Fibroblast of the conjunctiva (primary cell): ENCODE data around the gene BCDIN3D.

ENCODE experiments used
- DNase-seq: peaks from one replicate; pipeline ENCODE4 v3.0.0-alpha.2; 2010; ENCODE audit warnings: low read depth

BCDIN3D gene

DNA sequence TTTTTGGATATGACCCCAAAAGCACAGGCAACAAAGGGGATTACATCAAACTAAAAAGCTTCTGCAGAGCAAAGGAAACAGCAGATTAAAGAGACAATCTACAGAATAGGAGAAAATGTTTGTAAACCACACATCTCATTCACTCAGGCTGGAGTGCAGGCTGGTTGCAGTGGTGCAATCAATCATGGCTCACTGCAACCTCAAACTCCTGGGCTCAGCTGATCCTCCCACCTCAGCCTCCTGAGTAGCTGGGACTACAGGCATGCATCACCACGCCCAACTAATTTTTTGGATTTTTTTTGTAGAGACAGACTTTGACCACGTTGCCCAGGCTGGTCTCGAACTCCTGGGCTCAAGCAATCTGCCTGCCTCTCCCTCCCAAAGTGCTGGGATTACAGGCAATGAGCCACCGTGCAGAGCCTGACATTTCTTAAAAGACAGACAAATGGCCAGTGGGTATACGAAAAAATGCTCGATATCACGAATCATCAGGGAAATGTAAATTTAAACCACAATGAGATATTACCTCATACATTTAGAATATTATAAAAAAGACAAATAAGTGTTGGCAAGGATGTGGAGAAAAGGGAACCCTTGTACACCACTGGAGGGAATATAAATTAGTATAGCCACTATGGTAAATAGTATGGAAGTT, 24.5 kb downstream of the BCDIN3D start:
- no peak for DNase-seq

DNA sequence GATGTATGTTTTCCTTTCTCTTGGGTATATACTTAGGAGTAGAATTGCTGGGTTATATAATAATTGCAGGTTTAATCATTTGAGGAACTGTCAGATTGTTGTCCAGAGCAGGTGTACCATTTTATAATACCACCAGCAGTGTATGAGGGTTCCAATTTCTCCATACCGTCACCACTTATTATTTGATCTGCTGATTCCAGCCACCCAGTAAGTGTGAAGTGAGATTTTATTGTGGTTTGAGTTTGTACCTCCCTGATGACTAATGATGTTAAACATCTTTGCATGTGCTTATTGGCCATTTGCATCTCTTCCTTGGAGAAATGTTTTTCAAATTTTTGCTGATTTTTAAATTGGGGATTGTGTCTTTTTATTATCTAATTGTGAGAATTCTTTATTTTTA, 29.8 kb downstream of the BCDIN3D start:
- no peak for DNase-seq

DNA sequence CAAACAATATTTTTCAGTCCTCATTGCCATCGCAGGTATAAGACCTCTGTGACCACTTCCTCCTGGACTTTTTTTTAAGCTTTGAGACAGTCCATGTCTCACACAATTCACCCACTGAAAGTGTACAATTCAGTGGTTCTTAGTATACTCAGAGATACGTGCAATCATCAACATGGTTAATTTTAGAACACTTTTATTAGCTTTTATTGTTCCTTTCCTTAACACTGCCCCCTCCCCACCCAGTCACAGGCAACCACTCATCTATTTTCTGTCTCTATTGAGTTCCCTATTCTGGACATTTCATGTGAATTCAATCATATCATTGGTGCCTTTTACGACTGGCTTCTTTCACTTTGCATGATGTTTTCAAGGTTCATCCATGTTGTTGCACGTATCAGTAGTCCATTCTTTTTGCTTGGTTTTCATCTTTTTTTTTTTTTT, 30.9 kb downstream of the BCDIN3D start:
- DNase-seq: no peak

DNA sequence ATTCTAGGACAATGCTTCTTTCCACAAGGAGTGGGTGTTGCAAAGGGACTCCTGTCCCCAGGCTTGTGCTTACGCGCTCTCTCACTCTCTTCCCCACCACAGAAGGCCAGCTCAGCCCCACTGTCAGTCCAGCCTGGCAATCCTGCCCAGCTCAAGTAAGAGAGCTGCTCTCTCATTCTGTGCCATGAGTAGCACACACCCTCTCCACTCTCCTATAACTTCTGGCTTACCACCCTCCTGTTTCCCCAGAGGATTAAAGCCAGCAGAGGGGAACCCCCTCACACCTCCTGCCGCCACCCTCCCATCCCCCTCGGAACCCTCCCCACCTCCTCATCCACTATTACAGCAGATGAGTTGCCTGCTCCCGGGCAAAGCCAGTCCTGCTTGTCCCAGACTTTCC, 31.8 kb downstream of the BCDIN3D start:
- DNase-seq: no peak

DNA sequence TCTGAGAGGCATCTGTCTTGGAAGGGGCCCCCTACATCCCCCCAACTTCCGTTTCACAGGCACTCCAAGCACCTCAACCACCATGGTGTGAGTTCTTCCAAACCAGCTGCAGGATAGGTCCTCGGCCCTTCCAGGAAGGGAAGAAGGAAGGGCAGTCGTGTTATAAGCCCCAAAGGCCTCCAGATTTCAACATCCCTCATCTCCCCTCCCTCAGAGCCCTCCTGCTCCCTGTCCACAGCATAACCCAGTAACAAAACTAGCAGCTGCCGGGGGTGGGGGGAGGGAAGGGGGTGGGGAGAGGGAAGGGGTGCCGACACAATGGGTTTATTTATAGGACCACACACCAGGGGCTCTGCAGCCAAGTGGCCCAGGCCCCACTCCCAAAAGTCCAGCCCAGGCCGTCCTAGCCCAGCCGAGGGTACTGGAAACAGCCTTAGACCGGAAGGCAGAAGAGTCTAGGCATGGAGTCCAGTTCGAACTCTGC, 33.0 kb downstream of the BCDIN3D start:
- DNase-seq: no peak

DNA sequence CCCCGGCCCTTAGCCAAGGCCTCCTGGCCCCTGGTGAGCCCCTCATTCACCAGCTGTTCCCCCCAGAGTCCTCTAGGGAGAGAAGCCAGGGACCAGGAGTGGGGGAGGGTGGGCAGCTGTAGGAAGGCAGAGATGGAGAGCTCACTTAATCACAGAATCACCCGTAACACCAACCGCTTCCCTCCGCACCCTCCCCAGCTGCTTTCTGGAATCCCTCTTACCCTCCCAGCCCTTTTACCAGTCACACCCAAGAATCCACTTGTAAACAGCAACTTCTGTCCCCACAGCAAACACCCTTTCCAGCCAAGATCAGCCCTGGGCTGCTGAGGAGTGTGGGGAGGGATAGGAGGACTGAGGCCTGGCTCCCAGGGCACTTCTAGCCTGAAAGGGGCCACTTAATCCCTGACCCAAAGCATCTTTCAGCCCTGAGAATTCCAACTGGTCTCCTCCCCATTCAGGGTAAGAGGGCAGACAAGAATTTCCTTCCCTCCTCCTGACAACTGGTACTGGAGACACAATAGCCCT, 33.5 kb downstream of the BCDIN3D start:
- DNase-seq: no peak

DNA sequence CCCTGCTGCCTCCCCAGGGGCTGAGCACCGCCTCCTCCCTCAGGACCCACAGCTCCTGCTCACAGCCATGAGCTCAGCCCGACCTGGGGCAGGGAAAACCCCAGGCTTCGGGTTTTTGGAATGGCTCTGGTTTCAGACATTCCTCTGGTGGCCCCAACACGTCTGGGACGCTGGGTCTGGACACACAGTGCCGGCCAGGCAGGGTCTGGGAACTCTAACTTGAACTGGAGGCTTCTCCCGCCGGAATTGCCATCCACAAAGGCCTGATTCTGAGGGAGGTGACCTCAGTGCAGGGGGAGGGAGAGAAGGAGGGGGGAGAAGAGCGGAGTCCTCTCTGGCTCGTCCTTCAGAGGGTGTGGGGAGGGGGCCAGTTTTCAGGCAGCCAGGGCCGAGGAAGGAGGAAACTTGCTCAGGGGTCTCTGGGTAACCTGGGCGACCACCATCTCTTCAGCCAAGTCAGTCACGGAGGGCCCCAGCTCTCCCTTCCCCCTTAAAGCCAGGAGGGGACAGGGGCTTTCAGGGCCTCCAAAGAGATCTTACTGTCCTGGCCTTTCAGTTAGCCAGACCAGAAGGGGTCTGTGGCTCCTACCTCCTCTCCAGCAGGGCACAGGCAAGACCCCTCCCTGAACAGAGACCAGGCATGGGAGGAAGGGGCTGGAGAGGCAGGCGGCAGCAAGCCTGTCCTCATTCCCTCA, 34.1 kb downstream of the BCDIN3D start:
- no peak for DNase-seq

DNA sequence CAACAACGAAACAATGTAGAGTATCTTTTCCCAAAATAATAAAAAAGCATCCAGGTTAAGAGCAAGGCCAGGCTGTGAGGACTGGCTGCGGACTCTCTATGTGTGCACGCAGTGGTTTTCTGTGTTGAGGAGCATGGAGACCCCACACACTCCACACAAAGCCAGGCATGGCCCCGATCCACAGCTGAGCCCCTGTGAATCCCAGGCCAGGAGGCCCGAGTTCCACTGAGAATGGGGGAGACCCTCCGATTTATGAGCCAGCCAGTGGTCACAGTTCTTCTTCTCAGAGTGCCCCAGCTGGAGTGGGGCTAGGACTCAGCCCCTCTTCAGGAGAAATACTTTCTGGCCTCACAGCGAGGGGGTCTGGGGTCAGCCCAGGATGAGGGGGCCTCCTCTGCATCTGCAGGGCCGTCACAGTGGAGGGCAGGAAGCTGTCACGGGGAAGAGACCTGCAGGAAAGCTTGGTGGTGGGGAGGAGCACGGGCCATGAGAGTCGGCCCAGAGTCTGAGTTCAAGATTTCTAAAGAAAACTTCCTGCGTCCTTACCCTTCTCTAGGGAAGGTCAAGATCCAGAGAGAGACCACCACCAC, 34.8 kb downstream of the BCDIN3D start:
- no peak for DNase-seq

DNA sequence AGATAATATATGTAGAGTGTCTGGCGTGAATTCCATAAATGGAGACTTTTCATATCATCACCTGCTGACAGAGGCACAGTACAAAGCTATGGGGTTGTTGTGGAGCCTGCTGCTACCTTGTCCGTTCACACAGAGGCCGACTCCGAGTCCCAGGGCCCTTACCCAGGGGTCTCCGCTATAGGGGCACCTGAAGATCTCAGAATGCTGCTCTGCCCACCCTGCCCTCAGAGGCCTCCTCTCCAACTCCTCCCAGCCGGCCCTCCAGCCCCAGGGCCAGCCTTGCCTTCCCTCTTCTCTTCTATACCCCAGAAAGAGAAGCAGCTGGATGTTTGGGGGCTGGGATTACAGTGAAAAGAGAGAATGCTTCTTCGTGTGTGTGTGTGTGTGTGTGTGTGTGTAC, 36.0 kb downstream of the BCDIN3D start:
- no peak for DNase-seq

DNA sequence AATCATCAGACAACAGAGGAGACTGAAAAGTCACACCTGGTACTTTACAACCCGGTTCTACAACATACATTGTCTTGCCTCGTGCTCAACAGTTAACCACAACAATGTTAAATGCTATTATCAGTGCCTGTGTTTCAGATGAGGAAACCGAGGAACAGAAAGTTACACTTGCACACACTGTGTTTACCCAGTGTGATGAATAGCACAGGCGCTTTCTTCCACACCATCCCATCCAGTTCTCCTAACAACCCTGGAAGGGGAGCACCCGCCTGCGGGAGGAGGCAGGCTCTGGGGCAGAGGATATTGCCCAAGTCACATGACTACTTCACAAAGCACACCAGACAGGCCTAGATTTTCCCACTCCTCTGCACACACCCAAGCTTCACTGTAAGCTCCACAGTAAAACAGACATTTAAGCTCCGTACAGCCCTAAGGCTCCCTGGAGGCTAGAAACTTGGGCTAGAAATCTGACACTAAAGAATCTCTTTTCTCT, 36.5 kb downstream of the BCDIN3D start:
- DNase-seq: no peak

DNA sequence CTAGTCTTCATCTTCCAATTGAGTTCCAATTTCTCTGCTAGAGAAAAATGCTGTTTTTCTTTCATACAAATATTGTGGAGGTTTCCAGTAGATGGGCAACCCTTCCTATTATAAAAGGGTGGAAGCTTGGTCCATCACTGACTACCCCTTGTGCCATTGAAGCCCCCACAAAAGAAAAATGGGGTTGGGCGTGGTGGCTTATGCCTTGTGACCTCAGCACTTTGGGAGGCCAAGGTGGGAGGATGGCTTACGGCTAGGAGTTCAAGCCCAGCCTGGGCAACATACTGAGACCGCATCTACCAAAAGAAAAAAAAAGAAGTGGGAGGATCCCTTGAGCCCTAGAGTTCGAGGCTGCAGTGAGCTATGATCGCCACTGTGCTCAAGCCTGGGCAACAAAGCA, 37.5 kb downstream of the BCDIN3D start:
- no peak for DNase-seq

DNA sequence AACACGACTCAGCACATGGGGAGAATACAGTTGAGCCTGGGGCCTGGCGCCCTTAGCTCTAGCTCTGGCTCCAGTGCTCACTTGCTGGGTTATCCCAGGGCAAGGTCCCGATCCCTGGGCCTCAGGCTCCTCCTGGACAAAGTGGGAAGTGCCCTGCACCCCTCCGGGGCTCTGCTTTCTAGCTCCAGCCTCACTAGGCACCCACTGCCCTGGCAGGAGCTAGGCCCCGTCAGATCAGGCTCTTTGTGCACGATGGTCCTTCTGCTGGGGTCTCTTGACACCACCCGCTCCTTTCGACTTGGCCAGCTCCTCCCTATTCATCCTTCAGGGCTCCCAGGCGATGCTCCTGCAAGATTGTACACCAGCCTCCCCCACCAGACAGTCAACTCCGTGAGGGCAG, 38.1 kb downstream of the BCDIN3D start:
- DNase-seq: no peak

DNA sequence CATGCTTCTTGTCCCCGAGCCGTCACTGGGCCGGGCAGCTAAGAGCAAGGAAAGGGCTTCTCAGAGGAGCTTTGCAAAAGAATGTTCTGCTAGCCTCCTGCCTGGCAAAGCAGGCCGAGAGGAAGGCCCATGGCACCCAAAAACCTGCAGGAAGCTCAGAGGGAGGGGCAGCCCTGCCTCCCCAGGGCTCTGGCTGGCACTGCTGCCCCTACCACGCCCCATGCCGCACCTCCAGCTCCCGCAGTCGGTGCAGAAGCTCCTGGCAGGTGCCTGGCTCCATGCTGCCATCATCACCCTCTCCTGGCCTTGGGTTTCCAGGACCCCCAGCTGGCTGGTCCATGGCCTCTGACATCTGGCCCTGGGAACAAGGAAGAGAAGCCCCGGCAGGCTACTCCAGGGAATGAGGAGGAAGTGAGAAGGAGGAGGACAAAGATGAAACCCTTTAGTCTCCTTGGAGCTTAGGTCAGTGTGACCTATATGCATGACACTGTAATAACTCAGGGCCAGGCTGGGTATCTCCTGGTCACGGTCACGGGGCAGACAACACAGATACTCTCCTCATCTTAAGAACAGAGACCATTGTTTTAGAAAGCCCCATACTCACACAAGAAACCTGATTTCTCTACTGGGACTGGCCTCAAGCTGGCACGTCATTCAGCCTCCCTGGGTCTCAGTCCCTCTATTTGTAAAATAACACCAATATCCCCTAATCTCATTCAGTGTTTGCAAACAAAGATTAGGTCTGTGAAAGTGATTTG, 39.0 kb downstream of the BCDIN3D start:
- no peak for DNase-seq

DNA sequence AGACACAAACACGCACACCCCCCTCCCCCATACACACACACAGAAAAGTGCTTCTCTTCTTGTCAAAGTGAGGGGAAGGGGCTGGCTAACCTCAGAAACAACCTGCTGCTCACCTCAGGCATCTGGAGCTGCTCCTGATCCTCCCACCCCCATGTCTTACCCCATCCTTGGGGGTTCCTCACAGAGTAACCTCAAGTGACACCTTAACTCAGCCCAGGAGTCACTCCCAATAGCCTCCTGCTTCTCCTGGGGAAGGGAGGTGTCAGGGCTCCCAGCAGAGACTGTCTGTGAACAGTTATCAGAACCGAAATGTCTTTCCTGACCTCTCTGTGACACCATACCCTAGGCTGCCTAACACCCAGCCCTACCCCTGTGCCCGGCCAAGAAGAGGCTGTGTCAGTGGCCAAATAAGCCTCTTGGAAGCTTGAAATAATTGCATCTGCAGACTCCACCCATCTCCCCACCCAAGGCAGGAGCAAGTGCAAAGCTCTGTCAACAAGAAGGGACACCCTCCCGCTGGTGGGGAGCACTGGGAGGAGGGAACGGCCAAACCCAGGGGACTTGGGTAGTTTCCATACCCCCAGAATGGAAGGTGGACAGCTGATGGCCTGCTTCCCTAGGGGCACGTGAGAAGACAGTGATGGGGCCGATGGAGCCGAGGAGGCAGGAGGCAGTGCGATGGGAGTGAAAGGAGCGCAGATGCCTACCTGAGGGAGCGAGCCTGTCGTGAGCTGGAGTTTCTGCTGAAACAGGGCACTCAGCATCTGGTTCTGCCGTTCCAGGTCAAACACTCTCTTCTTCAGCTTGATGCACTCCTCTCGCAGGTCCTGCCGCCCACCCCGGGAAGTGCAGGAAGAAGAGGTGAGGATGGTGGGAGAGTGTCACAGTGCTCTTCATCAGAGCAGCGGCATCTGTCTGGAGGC, 41.5 kb downstream of the BCDIN3D start:
- DNase-seq: no peak

DNA sequence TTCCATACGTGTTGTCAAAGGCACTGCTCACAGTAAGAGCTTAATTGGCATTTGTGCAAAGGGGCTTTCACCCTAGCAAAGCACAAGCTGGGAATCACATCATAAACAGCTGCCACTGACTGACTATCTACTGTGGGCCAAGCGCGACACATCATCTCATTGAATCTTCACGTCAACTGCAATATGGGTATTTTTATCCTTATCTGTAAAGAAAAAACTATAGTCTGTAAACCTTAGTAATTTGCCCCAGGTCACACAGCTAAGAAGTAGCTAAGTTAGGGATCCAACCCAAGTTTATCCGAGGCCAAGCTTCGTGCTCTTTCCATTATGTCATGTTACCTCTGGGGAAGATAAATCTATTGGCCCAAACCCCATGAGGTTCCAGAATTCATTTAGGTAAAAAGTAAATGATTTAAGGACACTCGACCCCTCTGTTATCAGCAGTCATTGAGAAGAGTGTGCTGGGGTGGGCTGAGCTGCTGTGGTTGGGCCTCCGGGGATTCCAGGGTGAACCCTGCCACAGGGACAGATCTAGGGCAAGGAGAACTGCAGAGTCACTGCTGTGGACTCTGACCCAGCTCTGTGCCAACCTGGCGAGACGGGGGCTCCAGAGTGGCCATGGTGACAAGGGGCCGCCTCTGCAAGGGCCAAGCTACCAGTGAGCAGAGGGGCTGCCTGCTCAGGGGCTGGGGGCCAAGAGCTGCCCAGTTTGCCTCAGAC, 42.3 kb downstream of the BCDIN3D start:
- DNase-seq: no peak

DNA sequence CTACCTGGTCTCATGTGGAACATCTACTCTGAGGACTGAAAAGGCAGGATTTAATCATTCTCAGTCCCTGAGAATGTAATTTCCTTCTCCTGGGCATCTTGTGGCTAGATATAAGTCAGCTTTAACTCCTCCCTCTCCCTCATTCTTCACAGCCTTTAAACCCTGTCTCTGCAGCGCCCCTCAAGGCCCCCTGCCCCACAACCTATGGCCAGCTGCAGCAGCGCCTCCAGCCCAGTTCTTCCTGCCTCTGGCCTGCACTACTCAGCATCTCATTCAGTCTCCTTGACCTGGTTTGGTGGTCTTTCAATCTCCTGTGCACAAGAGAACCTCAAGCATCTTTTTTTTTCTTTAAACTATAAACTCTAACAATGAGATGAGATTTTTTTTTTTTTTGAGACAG, 44.0 kb downstream of the BCDIN3D start:
- no peak for DNase-seq

DNA sequence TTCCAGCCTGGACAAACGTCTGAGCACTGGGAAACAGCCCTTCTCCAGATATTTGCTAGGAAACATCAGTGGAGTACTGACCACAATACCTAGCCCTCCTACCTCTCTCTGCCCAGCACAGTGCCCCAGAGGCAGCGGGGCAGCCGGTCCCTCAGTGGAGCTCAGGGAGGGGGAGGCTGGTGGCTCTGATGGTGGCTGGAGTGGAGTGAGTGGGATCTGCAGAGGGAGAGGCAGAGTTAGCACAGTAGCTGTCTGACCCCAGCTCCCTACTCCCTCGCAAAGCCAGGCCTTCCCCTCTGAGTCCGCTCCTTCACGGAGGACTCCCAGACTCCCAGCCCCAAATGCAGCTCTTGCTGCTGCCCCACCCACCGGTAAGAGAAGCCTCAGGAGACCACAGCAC, 44.7 kb downstream of the BCDIN3D start:
- no peak for DNase-seq

DNA sequence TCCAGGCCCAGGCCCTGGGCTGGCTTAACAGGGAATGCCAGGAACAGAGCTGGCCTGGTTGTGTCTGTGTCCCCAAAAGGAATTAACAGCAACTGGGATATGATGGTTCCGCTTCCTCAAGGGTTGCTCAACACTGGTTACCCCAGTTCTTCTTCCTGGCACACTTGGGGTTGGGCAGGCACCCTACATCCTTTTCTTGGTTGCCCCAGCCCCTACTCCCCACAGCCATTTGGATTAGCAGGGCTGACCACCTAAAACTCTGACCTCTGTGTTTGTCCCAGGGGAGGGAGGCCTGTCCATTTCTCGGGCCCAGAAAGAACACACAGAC, 45.5 kb downstream of the BCDIN3D start:
- DNase-seq: no peak

DNA sequence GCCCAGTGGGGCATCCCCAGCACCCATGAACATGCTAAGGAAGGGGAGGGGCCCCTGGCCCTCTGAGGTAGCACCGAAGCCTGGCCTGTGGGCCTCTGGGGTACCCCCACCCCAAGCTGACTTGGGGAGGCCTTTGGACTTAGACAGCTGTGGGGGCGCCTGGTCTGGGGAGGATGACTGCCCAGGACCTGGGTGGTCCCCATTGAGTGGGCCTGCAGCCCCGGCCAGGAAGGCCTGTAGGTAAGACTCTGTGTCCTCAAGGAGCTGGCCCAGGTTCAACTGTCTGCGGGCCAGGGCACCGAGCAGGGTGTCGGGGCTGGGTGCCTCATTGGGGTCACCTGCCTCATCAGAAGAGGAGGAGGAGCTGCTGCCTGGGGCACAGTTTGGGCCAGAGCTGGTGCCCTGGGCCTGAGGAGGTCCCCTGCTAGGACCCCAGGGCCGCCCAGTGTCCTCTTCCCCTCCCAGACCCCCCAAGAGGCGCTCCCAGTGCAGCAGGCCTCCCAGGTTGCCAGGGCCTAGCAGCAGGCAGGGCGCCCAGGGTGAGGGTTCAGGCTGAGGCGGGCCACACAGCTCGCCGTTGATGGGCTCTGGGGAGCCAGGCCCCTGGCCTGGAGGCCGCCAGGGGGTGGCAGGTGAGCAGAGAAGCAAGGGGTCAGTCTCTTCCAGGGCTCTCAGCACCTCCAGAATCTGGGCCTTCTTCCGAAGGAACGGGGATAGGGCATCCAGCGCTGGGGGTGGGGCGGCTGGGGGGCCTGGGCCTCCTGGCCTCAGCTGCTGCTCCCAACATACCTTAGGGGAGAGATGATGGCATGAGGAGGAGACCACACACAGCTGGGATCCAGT, 46.1 kb downstream of the BCDIN3D start:
- no peak for DNase-seq

DNA sequence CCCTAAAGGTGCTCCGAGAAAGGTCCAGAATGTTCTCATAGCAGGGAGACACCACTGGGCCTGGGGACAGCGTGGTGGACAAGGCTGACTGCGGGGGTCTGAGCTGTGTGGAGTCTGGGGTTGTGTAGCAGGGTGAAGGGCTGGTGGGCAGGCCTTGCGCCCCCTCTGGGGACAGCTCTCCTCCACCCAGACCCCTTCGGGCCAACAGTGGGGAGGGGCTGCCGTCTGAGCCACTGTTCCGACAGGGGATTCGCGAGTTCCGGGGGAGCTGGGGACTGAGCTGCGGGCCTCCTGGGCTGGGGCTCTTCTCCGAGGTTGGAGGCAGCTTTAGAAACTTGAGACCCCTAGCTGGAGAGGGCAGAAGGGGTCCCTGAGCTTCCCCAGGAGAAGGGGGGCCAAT, 46.8 kb downstream of the BCDIN3D start:
- no peak for DNase-seq
